Ammon's horn (tissue), 1 donor: ENCODE data around the gene LYPD3.

Experiments used
- DNase-seq: peaks from one replicate; pipeline ENCODE4 v3.0.0-alpha.2; 2016; ENCODE audit warnings: low spot score

Gene LYPD3

DNA sequence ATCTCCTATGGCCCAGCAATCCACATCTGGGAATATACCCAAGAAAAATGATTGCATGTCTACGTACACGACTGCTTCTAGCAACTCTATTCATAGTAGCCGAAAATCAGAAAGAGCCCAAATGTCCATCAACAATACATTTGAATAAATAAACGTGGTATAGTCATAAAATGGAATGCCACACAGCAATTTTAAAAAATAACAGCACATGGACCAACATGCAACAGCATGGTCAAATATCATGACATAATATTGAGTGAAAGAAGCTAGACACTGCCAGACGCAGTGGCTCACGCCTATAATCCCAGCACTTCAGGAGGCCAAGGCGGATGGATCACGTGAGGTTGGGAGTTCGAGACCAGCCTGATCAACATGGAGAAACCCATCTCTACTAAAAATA lies 34.4 kb downstream of the LYPD3 start:
- no peak for DNase-seq

DNA sequence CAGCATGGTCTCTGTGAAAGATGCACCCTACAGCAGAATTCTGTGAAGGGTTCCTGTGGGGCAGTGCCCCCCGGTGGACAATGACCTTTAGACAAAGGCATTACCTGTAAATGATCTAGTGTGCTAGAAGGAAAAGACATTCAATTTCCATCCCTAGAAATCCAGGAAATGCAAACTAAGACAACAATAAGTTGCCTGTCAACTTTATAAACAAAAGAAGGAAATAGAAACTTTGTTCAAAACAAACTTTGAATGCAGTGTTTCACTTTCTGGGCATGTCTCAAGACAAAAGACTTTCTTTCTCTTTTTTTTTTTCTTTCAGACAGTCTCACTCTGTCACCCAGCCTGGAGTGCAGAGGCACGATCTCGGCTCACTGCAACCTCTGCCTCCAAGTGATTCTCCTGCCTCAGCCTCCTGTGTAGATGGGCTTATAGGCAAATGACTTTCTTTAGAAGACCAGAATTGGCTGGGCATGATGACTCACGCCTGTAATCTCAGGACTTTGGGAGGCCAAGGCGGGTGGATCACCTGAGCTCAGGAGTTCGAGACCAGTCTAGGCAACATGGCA lies 35.2 kb downstream of the LYPD3 start:
- DNase-seq: no peak

DNA sequence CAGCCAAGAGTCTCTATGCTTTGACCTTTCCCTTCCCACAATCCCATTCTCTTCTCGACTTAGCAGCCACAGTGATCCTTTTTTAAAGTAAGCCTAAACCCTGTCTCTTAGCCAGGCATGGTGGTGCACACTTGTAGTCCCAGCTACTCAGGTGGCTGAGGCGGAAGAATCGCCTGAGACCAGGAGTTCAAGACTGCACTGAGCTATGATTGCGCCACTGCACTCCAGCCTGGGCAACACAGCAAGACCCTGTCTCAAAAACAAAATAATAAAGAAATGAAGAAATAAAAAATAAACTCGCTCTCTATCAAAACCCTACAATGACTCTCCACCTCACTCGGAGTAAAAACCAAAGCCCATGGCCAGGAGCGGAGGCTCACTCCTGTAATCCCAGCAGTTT lies 36.0 kb downstream of the LYPD3 start:
- no peak for DNase-seq

DNA sequence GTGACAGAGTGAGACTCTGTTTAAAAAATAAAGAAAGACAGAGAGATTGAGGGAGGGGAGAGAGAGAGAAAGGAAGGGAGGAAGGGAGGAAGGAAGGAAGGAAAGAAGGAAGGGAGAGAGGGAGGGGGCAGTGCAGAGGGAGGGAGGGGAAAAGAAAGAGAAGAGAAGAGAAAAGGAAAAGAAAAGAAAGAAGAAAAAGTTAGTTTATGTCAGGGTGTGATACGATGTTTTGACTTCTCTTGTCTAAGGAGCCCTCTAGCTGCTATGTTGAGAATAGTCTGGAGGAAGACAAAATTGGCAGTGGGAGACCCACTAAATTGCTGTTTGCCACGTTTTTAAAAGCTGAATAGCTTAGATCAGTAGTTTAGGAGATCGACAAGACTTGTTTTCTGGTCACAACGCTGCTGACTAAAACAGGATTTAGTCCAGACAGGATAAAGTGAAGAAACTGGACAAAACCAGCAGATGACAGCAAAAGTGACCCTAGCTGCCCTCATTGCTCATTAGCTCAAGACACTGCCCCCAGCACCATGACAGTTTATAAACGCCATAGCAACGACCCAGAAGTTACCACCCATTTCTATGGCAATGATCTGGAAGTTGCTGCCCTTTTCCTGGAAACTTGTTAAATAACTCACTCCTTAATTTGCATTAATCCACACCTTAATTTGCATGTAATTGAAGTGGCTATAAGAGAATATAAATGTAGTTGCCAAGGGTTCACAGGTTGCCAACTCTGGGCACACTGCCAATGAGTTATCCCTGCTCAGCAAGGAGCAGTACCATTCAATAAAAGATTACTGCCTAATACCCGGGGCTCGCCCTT lies 39.6 kb downstream of the LYPD3 start:
- peak; percentile 7 for DNase-seq

DNA sequence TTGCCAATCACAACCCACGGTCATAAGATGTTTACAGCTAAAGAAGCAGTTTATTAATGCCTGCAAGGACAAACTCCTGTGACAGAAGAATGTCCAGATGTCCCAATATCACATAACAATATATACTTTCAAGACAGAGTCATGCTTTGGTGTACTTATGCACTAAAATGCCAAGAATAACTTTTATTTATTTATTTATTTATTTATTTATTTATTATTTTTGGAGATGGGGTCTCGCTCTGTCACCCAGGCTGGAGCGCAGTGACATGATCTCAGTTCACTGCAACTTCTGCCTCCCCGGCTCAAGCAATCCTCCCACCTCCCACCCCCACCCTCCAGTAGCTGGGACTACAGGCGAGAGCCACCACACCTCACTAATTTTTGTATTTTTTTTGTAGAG lies 41.6 kb downstream of the LYPD3 start:
- no peak for DNase-seq

DNA sequence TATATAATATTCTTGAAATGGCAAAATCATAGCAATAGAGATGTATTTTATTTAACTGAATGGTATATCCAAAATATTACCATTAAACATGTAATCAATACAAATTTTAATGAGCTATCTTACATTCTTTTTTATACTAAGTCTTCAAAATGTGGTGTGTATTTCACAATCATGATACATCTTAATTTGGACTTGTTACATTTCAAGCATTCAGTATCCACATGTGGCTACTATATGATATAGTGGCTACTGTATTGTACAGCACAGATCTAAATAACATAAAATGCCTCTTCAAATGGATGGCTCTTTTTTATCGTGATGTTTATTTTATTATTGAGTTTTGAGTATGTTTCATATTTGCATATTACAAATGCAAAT lies 42.7 kb downstream of the LYPD3 start:
- no peak for DNase-seq

DNA sequence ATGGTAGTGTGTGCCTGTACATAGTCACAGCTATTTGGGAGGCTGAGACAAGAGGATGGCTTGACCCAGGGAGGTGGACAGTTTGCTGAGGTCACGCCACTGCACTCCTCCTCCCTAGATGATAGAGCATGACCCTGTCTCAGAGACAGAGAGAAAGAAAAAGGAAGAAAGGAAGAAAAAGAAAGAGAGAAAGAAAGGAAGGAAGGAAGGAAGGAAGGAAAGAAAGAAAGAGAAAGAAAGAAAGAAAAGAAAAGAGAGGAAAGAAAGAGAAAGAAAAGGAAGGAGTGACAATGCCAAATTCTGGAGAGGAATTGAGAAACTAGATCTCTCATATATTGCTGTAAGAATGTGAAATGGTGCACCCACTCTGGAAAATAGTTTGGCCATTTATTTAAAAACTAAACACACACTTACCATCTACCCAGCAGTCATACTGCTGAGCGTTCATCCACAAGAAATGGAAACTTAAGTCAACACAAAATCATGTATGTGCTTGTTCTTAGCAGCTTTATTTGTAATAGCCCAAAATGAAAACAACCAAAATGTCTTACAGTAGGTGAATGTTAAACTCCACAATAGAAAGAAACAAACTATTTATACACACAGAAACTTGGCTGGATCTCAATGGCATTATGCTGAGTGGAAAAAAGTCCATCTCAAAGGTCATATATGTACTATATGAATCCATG lies 43.3 kb downstream of the LYPD3 start:
- DNase-seq: no peak

DNA sequence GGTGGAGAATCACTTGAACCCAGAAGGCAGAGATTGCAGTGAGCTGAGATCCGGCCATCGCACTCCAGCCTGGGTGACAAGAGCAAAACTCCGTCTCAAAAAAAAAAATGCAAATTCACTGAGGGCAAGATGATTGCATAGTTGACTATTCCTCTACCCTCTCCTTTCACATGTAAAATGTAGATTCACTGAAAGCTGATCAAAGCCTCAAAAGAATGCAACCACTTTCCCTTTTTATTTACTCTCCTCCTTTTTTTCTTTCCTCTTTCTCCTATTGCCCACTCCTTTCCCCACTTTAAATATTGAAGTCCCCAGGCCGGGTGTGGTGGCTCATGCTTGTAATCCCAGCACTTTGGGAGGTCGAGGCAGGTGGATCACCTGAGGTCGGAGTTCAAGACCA lies 44.5 kb downstream of the LYPD3 start:
- DNase-seq: no peak

DNA sequence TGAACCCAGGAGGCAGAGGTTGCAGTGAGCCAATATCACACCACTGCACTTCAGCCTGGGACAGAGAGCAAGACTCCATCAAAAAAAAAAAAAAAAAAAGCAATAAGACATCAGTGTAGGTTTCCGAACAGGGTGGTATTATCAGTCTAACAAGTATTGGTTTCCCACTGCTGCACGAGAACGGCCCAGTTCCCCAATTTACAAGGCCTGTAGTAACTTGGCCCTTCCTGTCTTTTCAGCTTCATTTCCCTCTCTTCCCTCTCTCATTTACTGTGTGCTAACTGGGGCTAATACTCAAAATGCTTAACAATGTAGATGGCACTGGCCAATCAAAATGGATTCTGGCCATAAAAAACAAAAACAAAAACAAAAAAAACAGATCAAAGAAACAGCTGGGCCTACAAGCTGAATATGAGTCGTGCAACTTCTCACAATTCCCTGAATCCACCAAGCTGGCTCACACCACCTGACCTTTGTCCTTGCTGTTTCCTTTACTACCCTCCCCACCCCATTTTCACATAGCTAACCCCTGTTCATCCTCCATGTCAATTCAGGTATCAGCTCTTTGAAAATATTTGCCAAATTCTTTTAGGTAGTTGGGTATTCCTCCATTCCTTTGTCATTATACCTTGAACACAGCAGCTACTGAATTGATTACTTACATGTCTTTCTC lies 48.3 kb downstream of the LYPD3 start:
- DNase-seq: no peak

DNA sequence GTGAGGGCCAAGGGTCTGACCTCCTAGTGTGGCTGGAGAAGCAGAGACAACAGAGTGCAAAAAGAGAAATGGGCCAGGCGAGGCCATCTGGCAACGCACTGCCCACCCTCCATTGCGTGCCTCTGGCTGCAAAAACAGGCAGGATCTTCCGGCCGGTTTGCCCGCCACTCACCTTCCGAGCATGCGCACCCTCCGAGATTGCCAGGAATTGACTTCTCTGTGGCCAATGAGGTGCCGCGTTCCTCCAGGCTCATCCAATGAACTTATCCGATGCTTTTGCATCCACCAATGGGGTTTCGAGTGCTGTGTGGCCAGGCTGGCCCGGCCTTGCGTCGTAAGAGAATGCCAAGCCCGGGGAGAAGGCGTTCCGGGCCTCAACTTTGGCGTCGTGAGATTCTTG lies 50.9 kb downstream of the LYPD3 start, which contains the start of gene TEX101:
Gene TEX101, plus strand, starts transcription at position 337 of the 400 bp plus-strand sequence. CDS start 1,030 bp downstream, outside the sequence.
- no peak for DNase-seq

DNA sequence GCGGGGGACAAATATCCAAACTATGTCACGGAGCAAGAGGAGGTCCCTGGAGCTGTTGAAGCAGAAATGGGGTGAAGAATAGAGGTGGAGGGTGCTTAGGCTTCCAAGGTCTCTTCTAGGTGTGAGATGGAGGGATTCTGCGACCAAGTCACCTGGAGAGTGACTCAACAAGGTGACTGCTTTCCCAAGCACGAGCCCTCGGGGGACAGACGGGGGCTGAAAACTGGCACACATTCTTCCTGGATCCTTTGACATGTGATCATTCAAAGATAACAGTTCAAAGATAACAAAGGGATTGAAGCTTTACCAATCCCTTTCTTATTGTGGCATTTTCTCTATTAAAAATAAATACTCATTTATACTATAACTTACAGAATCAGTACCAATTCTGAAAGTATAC lies 53.0 kb downstream of the LYPD3 start:
- DNase-seq: no peak
